Measurements from ENCODE around the gene DNM2. TPM values are rescaled to one million over a fixed set of nuclear protein-coding genes. Genes with fewer than 3 reads are reported as not detected.
"Not testable (repeated sequence)": the region's sequence is repeated elsewhere in the genome, so short reads cannot be mapped to it uniquely, and the experiment has no call there.

DNM2 gene
- total RNA-seq, 1 experiment from 2014 or later, result 131 TPM

DNA sequence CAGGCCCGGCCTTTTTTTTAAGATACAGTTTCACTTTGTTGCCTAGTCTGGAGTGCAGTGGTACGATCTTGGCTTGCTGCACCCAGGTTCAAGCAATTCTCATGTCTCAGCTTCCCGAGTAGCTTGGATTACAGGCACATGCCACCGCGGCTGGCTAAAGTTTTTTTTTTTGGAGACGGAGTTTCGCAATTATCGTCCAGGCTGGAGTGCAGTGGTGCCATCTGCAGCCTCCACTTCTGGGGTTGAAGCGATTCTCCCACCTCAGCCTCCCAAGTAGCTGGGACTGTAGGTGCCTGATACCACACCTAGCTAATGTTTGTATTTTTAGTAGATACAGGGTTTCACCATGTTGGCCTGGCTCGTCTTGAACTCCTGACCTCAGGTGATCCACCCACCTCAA, 148.6 kb downstream of the DNM2 start:
- ChIA-PET POLR2A (interaction anchor here (0.7 kb wide), 1 partner anchor 64 kb away, joined by 5 read pairs; no protein-coding TSS in a partner anchor), CTCF (interaction anchor here (0.9 to 6.0 kb wide), 4 partner anchors 8 to 149 kb away, joined by 4 to 75 read pairs (median 37); partner anchors contain the start of gene DNM2)
- H3K4me1 Mint-ChIP-seq, result peaks cover 17% of the 10 kb centered on the region
- no peak for ATAC-seq
- no peak overlapping the region for H3K4me3 Mint-ChIP-seq
- H3K36me3 Mint-ChIP-seq, result no peaks in the 10 kb centered on the region
- no peaks in the 10 kb centered on the region for H3K9me3 Mint-ChIP-seq
- H3K27me3 Mint-ChIP-seq (ENCODE audit: low read depth), result no peaks in the 10 kb centered on the region; the same call in 1 of the 2 replicates
- DNase-seq (ENCODE audit: low spot score), result no peak
- TF ChIP-seq, protein P1, sequence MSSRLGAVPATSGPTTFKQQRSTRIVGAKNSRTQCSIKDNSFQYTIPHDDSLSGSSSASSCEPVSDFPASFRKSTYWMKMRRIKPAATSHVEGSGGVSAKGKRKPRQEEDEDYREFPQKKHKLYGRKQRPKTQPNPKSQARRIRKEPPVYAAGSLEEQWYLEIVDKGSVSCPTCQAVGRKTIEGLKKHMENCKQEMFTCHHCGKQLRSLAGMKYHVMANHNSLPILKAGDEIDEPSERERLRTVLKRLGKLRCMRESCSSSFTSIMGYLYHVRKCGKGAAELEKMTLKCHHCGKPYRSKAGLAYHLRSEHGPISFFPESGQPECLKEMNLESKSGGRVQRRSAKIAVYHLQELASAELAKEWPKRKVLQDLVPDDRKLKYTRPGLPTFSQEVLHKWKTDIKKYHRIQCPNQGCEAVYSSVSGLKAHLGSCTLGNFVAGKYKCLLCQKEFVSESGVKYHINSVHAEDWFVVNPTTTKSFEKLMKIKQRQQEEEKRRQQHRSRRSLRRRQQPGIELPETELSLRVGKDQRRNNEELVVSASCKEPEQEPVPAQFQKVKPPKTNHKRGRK (CRISPR knock-in tag; IDR thresholded peaks at IDR 0.05; ENCODE audit: borderline replicate concordance), result no peak
- TF ChIP-seq SMAD4 (CRISPR knock-in tag; IDR thresholded peaks at IDR 0.05), result no peak
- TF ChIP-seq, protein P2, sequence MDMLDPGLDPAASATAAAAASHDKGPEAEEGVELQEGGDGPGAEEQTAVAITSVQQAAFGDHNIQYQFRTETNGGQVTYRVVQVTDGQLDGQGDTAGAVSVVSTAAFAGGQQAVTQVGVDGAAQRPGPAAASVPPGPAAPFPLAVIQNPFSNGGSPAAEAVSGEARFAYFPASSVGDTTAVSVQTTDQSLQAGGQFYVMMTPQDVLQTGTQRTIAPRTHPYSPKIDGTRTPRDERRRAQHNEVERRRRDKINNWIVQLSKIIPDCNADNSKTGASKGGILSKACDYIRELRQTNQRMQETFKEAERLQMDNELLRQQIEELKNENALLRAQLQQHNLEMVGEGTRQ (CRISPR knock-in tag; IDR thresholded peaks at IDR 0.05), result no peak
- TF ChIP-seq ZBTB21 (CRISPR knock-in tag; IDR thresholded peaks at IDR 0.05; ENCODE audit: borderline replicate concordance), result no peak
- TF ChIP-seq FOXP1 (CRISPR knock-in tag; IDR thresholded peaks at IDR 0.05; ENCODE audit: borderline replicate concordance), result no peak
- TF ChIP-seq, protein P3, sequence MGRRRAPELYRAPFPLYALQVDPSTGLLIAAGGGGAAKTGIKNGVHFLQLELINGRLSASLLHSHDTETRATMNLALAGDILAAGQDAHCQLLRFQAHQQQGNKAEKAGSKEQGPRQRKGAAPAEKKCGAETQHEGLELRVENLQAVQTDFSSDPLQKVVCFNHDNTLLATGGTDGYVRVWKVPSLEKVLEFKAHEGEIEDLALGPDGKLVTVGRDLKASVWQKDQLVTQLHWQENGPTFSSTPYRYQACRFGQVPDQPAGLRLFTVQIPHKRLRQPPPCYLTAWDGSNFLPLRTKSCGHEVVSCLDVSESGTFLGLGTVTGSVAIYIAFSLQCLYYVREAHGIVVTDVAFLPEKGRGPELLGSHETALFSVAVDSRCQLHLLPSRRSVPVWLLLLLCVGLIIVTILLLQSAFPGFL (CRISPR knock-in tag; IDR thresholded peaks at IDR 0.05; ENCODE audit: borderline replicate concordance), result no peak
- no peak for TF ChIP-seq NFYB (CRISPR knock-in tag; conservative IDR thresholded peaks at IDR 0.05; ENCODE audit: low read depth)
- no peak for TF ChIP-seq ELF4 (CRISPR knock-in tag; IDR thresholded peaks at IDR 0.05; ENCODE audit: low read depth)
- no peak for TF ChIP-seq TEAD1 (CRISPR knock-in tag; IDR thresholded peaks at IDR 0.05)
- TF ChIP-seq, protein P4, sequence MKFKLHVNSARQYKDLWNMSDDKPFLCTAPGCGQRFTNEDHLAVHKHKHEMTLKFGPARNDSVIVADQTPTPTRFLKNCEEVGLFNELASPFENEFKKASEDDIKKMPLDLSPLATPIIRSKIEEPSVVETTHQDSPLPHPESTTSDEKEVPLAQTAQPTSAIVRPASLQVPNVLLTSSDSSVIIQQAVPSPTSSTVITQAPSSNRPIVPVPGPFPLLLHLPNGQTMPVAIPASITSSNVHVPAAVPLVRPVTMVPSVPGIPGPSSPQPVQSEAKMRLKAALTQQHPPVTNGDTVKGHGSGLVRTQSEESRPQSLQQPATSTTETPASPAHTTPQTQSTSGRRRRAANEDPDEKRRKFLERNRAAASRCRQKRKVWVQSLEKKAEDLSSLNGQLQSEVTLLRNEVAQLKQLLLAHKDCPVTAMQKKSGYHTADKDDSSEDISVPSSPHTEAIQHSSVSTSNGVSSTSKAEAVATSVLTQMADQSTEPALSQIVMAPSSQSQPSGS (CRISPR knock-in tag; IDR thresholded peaks at IDR 0.05; ENCODE audit: borderline replicate concordance, low read depth), result no peak
- no peak overlapping the region for H3K27ac Mint-ChIP-seq

DNA sequence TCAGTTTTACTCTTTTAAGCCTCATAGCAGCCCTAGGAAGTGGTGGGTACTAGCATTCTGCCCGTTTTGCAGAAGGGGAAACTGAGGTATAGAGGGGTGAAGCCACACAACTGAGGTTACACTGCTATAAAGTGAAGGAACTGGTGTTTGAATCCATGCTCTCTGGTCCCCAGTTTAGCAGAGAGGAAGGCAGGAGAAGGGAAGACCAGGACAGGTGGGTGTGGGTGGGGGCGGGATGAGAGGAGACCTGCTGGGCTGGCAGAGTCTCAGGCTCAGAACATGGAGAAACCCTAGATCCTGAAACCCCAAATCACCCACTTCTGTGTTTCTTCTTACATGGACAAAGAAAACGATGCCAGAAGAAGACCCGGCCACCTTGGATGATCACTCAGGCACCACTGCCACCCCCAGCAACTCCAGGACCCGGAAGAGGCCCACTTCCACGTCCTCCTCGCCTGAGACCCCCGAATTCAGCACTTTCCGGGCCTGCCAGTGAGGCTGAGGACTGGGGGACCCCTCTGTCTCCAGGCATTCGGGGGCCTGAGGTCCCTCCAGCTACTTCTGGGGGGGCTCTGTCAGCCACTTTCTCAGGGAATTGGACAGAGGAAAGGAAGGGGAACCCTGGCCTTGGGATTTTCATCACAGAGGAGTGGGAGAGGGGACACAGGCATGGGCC, 151.1 kb downstream of the DNM2 start:
- TF ChIP-seq, protein P5, sequence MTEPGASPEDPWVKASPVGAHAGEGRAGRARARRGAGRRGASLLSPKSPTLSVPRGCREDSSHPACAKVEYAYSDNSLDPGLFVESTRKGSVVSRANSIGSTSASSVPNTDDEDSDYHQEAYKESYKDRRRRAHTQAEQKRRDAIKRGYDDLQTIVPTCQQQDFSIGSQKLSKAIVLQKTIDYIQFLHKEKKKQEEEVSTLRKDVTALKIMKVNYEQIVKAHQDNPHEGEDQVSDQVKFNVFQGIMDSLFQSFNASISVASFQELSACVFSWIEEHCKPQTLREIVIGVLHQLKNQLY (CRISPR knock-in tag; IDR thresholded peaks at IDR 0.05), result no peak
- ChIA-PET POLR2A (no interaction called here), CTCF (interaction anchor here (6.0 kb wide), 1 partner anchor 11 kb away, joined by 70 read pairs; no protein-coding TSS in a partner anchor)
- Mint-ChIP-seq H3K27me3 (ENCODE audit: low read depth) (no peaks in the 10 kb centered on the region; the same call in 1 of the 2 replicates), H3K4me1 (peaks cover 28% of the 10 kb centered on the region), H3K36me3 (0 out of 2 replicates have a peak, but pooled peaks cover 2% of the 10 kb centered on the region), H3K9me3 (no peaks in the 10 kb centered on the region), H3K27ac (no peak overlapping the region), H3K4me3 (no peak overlapping the region)
- DNase-seq (ENCODE audit: low spot score) (no peak), ATAC-seq (no peak)

DNA sequence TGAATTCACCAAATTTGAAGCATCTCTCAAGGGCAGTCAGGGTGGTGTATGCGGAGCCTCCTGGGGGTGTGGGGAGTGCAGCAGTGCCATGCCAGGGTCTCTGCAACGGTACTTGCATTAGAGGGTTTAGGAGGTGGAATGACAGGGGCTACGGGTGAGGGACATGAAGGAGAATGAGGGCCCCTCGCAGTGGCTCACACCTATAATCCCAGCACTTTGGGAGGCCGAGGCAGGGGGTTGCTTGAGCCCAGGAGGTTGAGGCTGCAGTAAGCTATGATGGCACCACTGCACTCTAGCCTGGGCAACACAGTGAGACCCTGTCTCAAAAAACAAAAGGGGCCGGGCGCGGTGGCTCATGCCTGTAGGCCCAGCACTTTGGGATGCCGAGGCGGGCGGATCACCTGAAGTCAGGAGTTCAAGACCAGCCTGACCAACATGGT, 152.0 kb downstream of the DNM2 start:
- not testable (repeated sequence) for DNase-seq (ENCODE audit: low spot score); H3K36me3 Mint-ChIP-seq; H3K9me3 Mint-ChIP-seq; ATAC-seq; H3K27me3 Mint-ChIP-seq (ENCODE audit: low read depth)
- ChIA-PET CTCF (interaction anchor here (0.6 to 6.0 kb wide), 10 partner anchors 8 to 153 kb away, joined by 3 to 70 read pairs (median 24); partner anchors contain the start of genes DNM2 and TMED1), POLR2A (interaction anchor here (0.5 to 1.4 kb wide), 6 partner anchors 19 to 1724 kb away, joined by 3 to 8 read pairs (median 4); no protein-coding TSS in a partner anchor)
- peaks cover 23% of the 10 kb centered on the region for H3K4me1 Mint-ChIP-seq
- peak; percentile 94 for TF ChIP-seq ZNF121 (CRISPR knock-in tag; IDR thresholded peaks at IDR 0.05)
- peak; percentile 57; the same call in 1 of the 2 replicates for TF ChIP-seq GTF2I (CRISPR knock-in tag; conservative IDR thresholded peaks at IDR 0.05)
- peak overlapping the region; percentile 93; the same call in 1 of the 2 replicates for H3K27ac Mint-ChIP-seq
- peak overlapping the region; percentile 71 for H3K4me3 Mint-ChIP-seq

All from WTC11 (cell line).